Globus pallidus (tissue), 1 donor: ENCODE measurements around the gene CCDC175.

Experiments used
- DNase-seq: peaks from one replicate; pipeline ENCODE4 v3.0.0-alpha.2; 2015; ENCODE audit warnings: low spot score

The CCDC175 gene

DNA sequence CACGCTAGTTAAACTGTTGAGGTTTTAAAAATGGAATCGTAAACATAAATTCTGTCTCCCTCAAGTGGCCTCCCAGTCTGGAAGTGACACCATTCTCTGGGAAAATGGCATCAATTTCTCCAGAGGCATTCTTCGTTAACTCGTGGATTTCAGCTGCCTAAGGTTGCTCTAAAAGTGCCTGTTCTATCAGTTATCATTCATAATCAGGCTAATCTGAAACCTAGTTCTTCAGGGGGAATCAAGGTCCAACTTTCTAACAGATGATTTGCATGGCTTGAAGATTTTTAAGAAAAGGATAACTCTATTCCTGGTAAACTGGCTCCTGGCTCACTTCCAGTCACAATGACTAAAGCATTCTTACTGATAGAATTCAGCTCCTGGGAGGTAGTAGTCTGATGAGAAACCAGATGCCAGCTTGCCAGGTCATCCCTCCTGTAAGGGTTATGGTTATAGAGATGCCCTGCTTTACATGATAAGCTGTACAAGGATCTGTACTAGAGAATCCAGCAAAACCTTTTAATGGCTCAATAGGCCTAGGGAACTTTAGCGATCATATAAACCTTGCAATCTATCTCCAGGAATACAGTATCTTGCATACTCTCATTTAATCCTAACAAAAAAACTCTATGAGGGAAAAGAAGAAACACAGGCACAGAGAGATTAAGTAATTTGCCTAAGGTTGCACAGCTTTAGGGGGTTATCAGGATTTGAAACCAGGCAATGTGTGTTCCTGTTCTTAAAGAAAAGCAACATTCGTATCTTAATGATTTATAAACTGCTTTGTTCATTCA, 93.9 kb downstream of the CCDC175 start:
- peak; percentile 30 for DNase-seq

DNA sequence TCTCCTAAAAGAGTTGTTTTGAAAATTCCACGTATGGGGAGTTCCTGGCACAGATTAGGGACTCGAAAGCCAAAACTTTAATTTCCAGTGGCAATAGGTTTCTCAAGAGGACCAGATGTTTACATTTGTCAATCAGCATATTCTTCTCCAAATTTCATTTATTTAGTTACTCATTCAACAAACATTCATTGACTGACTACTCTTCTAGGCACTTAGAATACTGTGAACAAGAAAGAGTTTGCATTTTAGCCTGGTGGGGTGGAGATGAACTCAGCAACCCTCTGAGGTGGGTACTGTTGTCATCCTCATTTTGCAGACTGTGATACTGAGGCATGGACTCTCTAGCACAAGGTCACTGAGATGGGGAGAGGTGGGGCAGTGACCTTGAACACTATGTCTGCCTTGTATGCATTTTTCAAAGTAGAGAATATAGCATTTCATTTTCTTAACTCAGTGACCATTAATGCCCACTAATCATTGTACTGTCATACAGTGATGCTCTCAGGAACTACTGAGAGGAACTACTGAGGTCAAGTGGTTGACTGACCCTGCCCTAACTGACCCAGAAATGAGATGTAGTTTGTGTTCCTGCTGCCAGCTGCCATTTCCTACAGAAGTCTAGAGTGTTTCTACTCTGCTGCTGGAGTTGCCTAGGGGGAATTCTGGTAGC, 94.6 kb downstream of the CCDC175 start:
- DNase-seq: no peak

DNA sequence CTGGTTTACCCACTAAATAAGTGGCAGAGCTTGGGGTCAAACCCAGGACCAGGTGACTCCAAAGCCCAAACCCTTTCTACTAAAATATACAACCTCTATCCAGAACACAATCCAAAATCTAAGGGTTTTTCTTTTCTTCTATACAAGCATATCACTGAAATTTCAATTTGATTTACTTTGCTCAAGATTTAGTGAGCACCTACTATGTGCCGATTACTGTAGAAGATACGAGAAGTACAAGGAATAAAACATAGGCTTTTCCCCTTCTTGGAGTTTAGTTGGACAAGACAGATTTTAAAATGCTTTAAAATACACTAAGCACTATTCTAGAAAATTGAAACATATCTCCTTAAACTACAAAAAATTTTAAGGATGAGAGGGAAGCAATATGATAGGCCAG, 95.2 kb downstream of the CCDC175 start:
- DNase-seq: no peak

DNA sequence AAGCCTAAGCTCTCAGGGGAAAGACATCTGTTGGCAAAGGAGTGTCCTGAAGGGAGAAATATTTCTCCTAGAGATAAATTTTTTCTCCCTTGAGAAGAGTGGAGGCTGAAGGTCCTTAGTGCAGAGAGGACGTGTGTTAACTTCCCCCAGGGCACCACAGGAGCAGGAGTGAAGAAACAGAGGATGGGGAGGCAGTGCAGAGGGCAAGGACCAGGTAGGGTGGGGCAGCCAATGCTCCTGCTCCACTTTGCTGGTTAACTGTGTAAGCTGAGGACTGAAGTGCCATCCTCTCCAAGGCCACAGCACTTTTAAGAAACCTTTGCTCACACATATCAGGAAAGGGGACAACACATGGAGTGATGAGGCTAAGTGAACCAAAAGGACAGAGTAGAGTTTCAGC, 96.4 kb downstream of the CCDC175 start:
- DNase-seq: no peak

DNA sequence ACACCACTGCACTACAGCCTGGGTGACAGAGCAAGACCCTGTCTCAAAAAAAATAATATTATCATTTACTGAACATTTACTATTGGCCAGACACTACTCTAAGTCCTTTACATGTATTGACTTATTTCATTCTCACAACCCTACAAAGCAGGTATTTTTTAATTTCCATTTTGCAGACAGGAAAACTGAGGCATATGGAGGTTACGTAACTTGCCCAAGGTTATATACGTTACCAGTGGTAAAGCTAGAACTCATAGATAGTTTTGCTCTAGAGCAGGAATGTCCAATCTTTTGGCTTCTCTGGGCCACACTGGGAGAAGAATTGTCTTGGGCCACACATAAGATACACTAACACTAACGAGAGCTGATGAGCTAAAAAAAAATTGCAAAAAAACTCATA, 98.1 kb downstream of the CCDC175 start:
- DNase-seq: no peak

DNA sequence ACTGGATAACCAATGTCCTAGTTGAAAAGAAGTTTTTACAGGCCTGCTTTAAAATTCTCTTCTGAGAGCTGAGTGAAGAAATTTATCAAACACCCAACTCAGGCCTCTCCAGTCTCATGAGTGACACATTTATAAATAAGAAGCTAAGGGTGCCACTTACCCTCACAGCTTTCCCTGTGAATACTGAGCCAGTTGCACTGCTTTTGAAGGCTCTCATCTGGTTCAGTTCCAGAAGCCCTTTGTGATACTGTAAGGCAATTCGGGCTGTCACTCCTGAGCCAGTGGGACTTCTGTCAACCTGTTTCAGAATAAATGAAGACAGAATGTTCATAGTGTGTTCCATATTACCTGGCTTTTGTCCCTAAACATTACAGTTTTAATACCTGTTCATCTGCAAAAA, 100.9 kb downstream of the CCDC175 start:
- DNase-seq: no peak

DNA sequence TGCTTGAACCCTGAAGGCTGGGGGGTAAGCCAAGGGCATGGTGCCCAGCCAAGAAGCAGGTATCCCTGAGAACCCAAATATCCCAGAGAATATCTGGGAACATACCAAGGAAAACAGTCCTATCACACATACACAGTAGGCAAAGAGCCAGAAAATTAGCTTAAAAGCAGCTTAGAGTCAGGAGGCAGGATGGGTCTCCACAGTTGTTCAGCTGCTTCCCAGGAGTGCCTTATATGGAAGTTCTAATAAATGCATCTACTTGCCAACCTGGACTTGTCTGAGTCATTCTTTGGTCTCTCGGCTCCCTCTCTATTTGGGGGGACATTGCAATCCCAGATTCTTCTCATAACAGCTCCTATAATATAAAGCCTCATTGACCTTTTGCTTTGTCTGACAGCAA, 102.4 kb downstream of the CCDC175 start:
- DNase-seq: no peak

DNA sequence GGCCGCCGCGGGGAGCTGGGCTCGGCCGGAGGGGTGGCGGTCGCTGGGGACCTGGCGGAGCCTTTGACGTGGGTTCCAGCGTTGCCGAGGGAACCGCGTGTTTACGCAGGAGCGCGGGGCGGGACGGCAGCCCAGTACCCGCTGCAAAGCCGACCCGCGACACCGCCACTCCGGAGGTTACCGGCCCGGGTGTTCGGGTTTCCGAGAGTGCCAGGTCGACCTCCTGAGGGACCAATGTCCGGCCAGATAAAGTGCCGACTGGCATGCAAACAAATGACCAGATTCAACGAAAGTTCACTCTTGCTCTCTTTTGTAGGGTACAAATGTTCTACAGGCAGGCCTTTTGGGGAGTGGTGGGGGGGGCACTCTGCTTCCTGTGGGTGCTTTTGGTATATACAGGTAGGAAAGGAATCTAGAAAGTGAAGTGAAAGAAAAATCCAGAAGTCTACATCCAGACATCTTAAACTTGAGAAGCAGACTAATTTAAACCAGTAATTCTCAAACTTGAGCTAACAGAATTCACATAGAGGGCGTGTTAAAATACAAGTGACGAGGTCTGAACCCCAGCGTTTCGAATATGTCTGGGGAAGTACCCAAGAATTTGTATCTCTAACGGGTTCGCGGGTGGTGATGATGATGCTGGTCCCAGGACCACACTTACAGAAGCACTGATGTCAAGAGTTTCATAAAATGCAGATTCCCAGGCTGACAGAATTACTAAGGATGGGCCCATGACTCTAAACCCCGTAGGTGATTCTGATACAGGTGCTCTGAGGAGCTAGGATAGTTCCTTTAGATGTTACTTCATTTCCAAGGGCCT, 111.1 kb downstream of the CCDC175 start, which contains the start of gene GPR135:
Gene GPR135, minus strand, starts transcription at position 65 of the 820 bp plus-strand sequence. CDS start 154 bp downstream, outside the sequence.
- peak; percentile 37 for DNase-seq

DNA sequence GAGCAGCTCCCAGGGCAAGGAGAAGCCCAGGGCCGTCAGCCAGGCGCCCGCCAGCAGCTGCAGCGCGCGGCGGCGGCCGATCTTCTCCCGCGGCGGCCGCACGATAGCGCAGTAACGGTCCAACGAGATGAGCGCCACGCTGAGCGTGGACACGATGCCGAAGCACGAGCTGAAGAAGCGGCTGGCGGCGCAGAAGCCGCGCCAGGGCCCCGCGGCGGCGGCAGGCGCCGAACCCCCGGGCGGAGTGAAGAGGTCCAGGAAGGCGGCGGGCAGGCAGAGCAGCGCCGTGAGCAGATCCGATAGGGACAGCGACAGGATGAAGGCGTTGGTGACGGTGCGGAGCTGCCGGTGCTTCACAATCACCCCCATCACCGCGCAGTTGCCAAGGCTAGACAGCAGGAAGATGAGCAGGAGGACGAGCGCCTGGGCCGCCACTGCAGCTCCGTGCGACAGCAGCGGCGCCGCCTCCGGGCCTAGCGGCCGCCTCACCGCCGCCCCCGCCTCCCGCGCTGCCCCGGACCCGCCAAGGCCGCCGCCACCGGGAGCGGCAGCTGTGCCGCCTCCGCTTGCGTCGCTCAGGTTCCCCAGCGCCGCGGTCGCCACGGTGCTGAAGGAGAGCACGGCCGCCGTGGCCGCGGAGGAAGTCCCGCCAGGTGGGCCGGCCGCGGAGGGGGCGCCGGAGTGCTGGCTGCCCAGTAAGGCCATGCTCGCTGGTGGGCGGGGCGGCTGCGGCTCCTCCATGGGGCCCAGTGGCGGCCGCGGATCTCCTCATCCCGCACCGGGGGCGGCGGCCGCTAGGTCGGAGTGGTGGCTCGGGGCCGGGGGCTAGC, 111.9 kb downstream of the CCDC175 start:
- peak; percentile 41 for DNase-seq

DNA sequence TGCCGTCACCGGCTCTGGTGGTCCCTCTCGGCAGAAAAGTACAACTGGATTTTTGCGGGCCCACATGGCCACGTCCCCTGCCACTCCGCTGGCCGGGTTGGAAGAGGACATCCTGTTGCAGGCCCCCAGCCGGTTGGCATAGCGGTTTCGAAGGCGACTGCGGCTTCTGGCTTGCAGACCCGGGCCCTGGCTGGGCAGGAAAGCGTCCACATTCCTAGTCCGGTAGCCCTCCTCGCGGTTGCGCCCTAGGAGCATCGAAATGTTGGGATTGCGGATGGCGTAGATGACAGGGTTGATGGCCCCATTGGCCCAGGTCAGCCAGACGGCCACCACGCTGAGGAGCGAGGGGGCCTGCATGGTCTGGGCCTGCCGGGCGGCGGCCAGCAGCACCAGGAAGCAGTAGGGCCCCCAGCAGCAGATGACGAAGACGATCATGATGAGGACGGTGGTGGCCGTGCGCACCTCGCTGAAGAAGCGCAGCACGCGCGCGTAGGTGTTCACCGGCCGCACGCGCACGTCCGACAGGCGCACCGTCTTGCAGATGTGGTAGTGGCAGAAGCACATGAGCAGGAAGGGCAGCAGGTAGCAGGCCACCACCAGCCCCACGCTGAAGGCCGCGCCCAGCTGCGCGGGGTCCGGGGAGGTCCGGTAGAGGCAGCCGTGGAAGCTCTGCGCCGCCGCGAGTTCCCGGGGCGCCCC, 112.7 kb downstream of the CCDC175 start:
- DNase-seq: no peak

DNA sequence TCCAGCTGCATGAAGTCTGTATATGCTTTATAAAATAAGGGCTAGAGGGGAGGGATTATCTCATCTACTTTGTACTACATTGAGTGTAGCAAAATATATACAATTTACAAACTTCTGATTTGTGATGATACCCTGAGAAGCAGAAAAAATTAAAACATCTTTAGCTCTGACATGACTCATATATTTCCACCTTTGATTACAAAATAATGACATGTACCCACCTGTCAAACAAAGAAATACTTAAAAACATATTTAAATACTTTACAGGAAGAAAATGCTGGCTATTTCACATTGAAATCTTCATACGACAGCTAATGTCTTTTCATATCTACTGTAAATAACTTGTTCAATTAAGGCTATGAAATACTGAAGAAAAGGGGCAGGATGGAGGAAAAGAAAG, 114.7 kb downstream of the CCDC175 start:
- DNase-seq: no peak

DNA sequence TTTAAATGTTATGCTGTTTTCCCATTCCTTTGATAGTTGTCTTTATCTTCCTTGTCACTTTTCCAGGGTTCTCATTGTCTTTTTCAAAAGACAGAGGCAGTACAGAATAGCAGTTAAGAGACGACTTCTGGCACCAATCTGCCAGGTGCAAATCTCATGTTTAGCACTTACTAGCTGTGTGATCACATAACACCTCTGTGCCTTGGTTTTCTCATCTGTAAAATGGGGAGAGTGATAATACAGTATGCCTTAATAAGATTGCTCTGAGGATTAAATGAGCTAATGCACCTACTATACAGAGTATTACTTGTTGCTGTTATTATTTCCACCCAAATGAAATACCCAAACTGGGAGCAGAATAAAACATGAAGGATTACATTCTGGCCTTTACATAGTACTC, 116.2 kb downstream of the CCDC175 start:
- no peak for DNase-seq

DNA sequence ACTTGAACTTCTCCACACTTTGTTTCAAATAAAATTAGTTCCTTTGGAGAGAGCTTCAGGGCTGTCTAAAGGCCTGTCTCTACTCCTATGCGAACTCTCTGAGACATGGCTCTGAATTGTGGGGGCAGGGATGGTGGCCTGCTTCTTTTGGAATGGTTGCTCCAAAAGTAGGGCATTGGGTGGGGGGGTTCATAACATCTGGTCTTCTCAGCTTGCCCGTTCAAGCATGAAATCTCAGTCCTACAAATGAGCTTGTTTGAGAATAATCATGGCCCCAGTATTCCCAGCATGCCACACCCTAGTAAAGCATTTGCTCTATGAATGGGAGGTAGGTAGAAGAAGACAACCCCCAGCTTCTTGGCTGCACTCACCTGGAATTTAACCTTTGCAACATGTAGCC, 118.1 kb downstream of the CCDC175 start:
- DNase-seq: no peak

DNA sequence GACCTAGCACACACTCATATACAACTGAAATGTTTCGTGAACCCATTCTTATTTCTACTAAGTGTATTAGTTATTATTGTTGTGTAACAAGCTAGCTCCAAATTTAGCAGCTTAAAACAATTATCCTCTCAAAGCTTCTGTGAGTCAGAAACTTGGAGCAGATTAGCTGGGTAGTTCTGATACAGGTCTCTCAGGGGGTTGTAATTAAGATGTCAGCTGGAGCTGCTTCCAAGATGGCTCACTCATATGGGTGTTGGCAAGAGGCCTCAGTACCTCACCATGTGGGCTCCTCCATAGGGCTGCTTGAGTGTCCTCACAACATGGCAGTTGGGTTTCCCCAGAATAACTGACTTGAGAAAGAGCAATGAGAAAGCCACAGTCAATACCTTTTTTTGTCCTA, 121.2 kb downstream of the CCDC175 start:
- DNase-seq: no peak
